EH (cell line): ENCODE measurements around the gene ANGPTL7.

Experiments
- DNase-seq: peaks from one replicate; pipeline ENCODE4 v3.0.0-alpha.2; 2015; ENCODE audit warnings: low read depth

The ANGPTL7 gene

GRCh38 chr1:11169202-11169601, 20.0 kb upstream of the ANGPTL7 start:
- no peak for DNase-seq

GRCh38 chr1:11170102-11170501, 19.1 kb upstream of the ANGPTL7 start:
- no peak for DNase-seq

GRCh38 chr1:11174261-11174942, 14.8 kb upstream of the ANGPTL7 start:
- DNase-seq = peak; percentile 80

GRCh38 chr1:11175461-11175860, 13.7 kb upstream of the ANGPTL7 start:
- DNase-seq = no peak

- DNase-seq = peak; percentile 88
Observed at GRCh38 chr1:11176081-11176706, 13.0 kb upstream of the ANGPTL7 start.

- DNase-seq = peak; percentile 24
Observed at GRCh38 chr1:11178021-11179015, 10.8 kb upstream of the ANGPTL7 start.

GRCh38 chr1:11179125-11179524, 10.0 kb upstream of the ANGPTL7 start:
- DNase-seq = no peak

GRCh38 chr1:11179749-11180148, 9.4 kb upstream of the ANGPTL7 start:
- peak; percentile 64 for DNase-seq

GRCh38 chr1:11180342-11180744, 8.8 kb upstream of the ANGPTL7 start:
- peak; percentile 86 for DNase-seq

GRCh38 chr1:11182884-11183283, 6.3 kb upstream of the ANGPTL7 start:
- no peak for DNase-seq

- no peak for DNase-seq
Observed at GRCh38 chr1:11184973-11185372, 4.2 kb upstream of the ANGPTL7 start.

GRCh38 chr1:11187000-11187399, 2.2 kb upstream of the ANGPTL7 start:
- no peak for DNase-seq

GRCh38 chr1:11187494-11187893, 1.7 kb upstream of the ANGPTL7 start:
- DNase-seq = no peak

- DNase-seq = no peak
Observed at GRCh38 chr1:11187931-11188330, 1.2 kb upstream of the ANGPTL7 start.

GRCh38 chr1:11188381-11188780, 774 bp upstream of the ANGPTL7 start:
- DNase-seq = no peak

- DNase-seq = no peak
Observed at GRCh38 chr1:11193376-11193775, 4.2 kb downstream of the ANGPTL7 start.

GRCh38 chr1:11194407-11195176, 5.4 kb downstream of the ANGPTL7 start:
- no peak for DNase-seq

- DNase-seq = no peak
Observed at GRCh38 chr1:11196945-11197344, 7.8 kb downstream of the ANGPTL7 start.

- DNase-seq = no peak
Observed at GRCh38 chr1:11197359-11197758, 8.2 kb downstream of the ANGPTL7 start.

- no peak for DNase-seq
Observed at GRCh38 chr1:11198257-11198656, 9.1 kb downstream of the ANGPTL7 start.

- no peak for DNase-seq
Observed at GRCh38 chr1:11198851-11199594, 9.9 kb downstream of the ANGPTL7 start.
